NOMO-1 (cell line): ENCODE measurements around the gene GID8.
"Not testable (repeated sequence)": the region's sequence is repeated elsewhere in the genome, so short reads cannot be mapped to it uniquely, and the experiment has no call there.

Experiments used
- DNase-seq, 2 experiments: peaks; one replicate each; lab custom pipeline; 2025; ENCODE audit not compliant: unreplicated experiment in 2 of 2; lab: John Stamatoyannopoulos, UW

GID8 gene

DNA sequence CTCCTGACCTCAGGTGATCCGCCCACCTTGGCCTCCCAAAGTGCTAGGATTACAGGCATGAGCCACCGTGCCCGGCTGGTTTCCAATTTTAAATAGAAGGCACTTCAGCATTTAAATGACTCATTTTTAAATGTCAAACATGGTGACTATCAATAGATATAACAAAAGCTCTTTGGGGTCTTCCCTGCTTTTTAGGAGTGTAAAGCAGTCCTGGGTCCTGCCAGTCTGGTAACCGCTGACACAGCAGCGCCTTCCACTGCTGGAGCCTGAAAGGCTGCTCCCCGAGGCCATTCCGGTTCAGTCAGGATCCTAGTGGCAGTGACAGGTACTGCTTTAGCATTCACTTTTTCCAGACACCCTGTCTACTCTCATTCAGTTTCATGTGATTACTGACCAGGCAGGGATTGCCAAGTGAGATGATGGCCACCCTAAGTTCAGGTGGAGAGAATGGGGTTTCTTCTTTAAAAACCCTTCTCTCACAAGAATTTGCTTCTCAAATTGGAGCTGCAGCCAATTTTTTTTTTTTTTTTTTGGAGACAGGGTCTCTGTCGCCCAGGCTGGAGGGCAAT, 16.7 kb upstream of the GID8 start:
- no peak for DNase-seq

DNA sequence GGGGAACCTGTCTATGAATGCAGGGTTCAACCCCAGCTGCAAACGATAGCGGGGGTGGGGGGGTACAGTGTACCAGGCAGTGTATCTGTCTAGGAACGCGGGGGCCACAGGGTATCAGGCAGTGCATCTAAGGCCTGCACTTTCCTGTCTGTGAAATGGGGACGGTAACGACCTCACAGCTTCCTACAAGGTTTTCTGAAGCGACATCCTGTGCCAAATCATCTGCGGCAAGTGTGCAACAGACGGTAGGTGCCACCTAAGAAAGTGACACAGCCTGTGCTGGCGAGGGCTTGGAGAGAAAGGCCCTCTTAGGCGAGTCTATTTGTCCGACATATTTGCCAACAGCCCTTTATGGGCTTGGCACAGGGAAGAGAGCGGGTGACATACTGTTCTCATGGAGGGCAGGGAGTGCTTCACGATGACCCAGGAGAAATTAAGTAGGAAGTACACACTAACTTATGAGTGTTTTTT, 15.5 kb upstream of the GID8 start:
- DNase-seq, result no peak

DNA sequence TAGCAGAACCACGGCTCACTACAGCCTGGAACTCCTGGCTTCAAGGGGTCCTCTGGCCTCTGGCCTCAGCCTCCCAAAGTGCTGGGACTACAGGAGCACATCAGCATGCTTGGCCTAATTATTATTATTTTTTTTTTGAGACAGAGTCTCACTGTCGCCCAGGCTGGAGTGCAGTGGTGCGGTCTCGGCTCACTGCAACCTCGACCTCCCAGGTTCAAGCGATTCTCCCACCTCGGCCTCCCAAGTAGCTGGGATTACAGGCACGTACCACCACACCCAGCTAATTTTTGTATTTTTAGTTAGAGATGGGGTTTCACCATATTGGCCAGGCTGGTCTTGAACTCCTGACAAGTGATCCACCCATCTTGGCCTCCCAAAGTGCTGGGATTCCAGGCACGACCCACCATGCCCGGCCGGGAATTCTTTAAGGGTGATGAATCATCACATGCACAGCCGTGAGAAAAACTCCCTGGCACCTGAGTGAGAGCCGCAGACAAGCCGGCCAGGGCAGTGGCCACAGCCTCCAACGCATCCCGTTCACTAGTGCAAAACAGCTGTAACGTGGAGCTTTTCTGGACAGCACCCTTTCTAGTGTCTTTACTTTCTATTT, 14.8 kb upstream of the GID8 start:
- not testable (repeated sequence) for DNase-seq

DNA sequence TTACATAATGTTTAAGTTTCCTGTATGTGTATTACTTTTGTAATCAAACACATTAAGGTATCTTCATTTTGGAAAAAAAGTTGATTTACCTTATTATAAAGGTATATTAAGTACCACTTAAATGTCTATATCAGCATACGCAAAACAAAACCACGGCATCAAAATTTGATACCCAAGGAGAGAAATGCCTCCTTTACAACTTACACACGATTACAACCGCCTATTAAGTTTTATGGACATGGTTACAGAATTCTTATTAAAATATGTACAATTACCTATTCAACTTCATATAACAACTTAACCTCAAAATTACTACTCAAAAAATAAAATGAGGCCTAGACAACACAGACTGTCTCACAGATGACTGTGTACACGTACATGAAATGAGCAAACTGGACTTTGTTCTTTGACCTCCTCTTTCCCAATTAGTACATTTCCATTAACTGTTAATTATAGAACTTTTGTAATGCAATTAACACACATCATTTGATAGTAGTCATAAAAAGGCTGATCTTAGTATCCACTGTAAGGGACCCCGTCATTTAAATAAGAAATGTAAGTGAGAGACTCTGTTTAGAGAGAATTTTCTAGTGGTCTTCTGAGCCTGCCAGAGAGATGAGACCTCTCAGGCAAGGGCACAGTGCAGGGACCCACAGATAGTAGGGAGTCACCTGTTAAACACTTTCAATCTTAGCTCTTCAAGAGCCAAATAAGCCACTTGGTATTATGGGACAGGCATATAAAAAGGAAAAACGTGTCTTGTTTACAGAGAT, 14.1 kb upstream of the GID8 start:
- DNase-seq, result no peak

DNA sequence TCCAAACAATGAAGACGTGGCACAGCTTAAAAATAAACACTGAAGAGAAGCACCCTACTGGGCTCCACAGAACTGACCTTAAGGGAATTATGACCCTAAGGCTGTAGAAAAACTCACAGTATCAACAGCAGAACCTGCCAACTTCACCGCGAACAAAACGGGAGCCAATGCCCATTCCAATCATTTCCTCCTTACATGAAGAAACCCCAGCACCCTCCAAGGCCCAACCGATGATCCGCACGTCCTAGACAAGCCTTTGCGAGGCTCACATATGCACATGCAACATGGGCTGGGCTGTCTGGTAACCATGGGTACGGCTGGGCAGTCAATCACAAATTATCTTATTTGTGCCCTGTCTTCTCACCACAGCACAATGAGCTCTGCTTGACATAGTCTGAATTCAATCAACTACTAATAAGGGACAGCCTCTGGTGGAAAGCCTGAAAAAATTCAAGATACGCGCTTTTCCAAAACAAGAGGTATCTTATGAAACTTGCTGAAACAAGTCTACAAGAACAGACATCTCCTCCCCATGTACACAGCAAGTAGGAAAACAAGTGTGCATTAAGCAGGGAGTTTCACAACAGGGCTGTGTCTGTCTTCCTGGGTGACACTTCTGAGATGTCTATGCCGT, 13.4 kb upstream of the GID8 start:
- DNase-seq, result no peak

DNA sequence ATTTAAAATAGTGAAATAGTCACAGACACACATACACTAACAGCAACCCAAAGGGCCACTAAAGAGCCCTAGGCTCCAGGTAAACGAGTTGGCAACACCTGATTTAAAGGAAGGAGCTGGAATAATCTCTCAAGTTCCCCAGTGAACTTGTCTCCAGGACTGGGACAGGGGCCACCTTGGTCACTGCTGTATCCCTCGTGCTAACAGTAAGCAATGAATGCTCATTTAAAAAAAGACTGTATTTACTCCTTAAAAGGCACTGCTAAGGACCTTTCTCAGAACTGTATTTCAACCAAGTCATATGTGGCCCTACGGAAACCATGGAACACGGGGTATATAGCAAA, 12.9 kb upstream of the GID8 start:
- no peak for DNase-seq

DNA sequence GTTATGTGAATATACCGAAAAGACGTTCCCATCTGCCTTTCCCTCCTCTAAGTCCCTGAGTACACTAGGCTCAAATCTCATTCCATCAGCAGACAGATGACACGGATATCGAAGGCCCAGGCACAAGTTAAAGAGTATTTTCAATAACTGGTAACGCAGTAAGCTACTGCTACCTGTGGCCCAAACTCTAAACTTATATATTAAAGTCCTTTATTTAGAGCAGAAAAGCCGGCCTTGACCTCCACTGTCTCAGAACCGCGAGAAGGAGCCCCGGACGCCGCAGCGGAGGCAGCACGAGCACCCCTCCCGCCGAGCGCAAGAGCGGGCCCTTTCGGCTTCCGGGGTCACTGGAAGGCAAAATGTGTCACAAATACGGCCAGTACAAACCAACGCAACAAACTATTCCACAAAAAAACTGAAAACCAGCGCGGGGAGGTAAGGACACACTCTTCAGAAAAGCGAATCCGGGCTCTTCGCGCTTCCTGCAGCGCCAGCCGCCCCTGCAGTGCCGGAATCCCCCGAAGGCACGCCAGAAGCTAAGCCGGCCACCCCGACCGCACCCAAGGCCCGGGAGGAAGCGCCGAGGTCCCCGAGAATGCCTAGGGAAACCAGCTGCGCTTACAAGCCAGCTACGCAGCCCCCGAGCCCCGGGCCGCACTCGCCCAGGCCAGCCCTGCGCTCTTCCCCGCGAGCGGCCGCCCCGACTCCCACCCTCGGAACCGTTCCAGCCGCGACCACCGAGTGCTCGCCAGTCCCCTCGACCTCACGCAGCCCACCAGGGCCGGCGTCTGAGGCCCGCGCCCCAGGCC, 12.3 kb upstream of the GID8 start:
- peak in 1 of 2 experiments; percentile 33 for DNase-seq

DNA sequence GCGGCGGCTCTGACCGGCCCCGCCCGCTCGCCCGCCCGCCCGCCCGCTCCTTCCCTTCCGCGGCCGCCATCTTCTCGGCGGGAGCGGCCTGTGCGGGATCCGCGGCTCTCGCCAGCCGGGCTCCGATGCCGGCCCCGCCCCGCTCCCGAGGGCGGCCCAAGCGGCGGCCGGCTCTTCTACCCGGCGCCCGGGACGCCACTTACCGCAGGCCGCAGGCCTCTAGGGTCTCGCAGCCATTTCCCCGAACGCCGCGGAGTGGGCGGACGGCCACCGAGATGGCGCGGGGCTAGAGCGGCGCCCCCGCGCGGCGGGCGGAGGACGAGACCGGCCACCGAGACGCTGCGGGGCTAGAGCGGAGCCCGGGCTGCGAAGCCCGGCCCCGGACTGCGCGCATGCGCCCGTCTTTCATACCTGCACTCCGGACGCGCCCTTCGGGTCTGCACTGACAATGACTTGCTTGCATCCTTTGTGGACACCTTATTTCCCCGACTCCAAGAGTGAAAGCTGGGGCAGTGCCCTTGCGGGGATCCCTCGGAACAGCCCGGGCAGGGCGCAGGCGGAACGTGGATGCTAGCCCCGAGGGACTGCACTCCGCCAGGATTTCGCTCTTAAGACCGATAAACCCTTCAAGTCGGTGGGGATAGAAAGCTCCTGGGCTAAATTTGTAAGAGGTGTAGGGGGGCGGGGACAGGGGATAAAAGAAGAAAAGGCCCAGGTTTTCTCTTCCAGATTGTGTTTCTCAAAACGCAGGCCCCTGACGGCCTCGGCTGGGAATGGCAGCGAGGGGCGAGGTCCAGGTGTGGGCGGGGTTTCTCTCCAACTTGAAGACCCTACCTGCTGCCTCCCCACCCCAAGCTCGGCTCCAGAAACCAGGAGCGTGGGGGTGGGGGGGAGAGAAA, 11.5 kb upstream of the GID8 start, which contains the start of gene DIDO1:
Gene DIDO1 (minus strand): TSS at position 277 of the 899 bp plus-strand sequence.
- DNase-seq, result peak; percentile 84 to 91

DNA sequence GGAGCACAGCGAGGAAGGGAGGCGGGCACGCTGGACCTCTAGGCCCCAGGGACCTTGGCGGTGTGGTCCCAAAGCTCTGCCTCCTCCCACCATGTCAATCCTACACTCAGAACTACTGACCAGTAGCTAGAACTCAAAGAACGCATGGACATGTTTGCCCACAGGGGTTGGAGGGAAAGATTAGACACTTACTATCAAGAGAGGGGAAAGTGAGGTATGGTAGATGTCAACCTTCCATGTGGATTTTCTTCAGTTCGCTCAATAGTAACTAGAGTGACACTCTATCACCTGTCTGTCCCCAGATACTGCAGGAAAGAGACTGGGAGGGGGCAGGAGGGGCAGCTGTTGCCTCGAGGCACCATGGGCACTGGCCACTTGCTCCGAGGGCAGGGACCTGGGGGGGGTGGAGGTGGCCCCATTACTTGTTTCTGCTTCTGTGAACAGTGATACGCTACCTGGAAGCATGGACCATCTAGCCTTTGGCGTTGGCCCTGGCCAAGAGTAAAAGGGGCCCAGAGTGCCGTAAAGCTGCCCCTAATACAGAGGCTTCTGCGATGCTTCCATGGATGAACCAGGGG, 10.7 kb upstream of the GID8 start:
- no peak for DNase-seq

DNA sequence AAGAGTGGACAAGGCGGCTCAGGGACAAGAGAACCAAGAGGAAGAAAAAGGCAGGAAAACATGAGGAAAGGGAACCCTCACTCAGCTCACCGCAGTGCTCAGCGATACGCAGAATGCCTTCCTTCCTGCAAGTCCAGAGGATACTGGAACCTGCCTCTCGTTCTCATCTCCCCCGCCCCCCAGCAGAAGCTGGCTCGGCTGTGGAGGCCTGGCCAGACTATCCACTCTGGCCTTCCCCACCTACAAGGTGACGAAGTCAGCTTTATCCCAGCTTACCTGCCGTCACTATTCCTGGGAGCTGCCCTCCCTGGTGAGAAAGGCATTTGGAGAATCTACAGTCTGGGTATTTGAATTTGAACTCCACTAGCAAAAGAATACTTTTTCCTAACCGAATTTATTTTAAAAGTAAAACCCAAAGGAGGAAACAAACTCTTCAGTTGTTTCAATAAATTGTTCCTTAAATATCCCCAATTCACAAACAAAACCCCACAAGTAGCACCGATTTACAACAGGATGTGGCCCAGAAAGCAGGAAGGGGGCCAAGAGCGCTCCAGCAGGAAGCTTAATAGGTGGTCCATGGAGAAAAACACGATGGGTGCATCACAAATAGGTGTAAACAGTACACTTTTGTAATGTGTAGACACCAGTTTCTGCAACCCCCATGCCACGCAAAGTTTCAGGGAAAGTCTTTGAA, 9.6 kb upstream of the GID8 start:
- DNase-seq, result no peak

DNA sequence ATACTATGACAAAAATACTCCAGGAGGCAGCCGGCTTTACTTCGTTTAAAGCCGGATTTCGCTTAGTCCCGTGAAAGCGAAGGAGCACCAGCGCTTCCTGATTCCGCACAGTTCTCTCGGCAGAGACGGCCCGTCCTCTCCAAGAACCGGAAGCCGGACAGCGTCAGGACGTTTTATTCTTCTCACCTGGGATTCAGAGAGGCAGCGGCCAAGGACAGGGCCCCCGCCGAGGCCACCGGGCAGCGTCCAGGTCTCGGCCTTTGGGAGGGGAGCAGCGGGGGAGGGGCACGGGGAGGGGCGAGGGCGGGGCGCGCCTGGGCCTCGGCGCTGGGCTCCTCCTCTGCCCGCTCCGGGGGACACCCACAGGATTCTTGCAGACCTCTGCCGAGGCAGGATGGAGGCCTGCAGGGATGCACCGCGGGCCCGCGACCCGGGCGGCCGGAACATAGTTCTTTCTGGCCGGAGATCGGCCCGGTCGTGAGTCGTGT, 8.9 kb upstream of the GID8 start:
- peak in 1 of 2 experiments; percentile 41 for DNase-seq

DNA sequence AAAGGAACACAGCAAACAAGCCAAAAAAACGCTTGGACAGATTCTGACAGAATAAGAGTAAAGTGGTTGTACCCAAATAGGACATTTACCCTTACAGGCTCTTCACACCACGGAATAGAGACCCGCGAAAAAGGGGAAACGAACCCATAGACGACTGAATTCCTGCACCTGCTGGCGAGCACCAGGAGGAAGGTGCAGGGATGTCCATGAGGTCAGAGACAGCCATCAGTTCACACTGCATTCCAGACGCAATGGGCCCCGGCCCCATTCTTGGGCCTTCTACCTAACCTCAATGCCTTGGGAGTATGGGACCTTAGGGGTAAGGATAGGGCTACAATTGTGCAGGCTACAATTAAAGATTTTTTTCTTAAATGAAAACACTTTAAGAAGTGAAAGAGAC, 6.5 kb upstream of the GID8 start:
- no peak for DNase-seq

DNA sequence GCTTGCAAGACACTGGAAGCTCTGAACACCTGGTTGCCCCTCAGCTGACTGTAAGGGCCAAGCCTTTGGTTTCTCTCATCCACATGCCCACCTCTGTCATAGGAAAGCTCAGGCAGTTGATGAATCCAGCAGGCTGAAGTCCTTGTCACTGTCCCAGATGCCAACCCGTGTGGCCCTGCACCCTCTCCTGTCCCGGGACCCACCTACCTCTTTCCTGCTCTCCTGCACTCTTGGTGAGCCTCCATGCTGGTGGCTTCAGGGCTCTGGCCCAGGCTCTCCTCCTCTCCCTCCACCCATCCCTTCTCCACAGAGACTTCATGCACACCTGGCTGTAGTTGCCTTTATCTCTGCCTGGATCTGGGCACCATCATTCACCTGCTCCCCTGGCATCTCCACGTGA, 4.0 kb upstream of the GID8 start:
- no peak for DNase-seq

DNA sequence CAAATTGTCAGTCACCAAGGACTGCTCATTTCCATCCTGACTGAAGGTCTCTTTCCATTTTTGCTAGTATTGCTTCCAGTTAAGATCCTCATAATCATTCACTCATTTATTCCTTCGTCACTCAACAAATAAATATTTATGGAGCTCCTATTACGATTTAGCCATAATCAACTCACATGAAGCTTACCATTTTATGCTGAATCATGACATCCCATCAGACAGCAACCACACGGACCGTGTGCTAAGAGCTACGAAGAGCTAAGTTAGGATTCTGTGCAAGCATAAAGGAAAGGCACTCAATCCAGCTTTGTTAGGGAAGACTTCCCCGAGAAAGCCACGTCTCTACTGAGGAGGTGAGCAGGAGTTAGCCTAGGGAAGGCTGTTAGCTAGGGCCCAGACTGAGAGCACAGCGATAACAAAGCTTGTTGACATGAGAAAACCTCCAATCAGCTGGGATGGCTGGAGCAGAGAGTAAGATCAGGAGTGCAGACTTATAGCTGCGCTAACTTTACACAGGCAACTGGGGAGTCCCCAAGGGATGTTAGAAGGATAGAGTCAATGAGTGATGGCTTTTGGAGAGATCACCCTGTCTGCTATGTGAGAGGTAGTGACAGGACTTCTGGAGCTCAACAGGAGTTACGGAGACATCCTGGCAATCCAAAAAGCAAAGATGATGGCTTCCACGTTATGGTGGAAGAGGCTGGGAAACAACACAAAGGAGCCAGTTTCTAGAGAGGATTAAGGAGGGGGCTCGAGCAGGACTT, 2.6 kb upstream of the GID8 start:
- DNase-seq, result no peak

DNA sequence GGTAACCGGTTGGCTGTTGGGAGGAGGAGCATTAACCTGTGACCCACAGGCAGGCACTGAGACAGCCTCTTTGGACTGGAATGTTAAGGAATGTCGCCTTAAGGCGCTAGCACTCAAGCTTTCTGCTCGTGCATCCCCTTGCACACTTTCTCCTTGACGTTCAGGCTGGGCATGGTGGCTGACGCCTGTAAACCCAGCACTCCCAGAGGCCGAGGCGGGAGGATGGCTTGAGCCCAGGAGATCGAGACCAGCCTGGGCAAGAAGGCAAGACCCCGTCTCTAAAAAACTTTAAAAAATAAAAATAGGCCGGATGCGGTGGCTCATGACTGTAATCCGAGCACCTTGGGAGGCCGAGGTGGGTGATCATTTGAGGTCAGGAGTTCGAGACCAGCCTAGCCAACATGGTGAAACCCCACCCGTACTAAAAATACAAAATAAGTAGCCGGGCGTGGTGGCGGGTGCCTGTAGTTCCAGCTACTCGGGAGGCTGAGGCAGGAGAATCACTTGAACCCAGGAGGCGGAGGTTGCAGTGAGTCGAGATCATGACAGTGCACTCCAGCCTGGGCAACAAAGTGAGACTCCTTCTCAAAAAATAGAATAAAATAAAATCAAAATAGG, 1.9 kb upstream of the GID8 start:
- no peak for DNase-seq

DNA sequence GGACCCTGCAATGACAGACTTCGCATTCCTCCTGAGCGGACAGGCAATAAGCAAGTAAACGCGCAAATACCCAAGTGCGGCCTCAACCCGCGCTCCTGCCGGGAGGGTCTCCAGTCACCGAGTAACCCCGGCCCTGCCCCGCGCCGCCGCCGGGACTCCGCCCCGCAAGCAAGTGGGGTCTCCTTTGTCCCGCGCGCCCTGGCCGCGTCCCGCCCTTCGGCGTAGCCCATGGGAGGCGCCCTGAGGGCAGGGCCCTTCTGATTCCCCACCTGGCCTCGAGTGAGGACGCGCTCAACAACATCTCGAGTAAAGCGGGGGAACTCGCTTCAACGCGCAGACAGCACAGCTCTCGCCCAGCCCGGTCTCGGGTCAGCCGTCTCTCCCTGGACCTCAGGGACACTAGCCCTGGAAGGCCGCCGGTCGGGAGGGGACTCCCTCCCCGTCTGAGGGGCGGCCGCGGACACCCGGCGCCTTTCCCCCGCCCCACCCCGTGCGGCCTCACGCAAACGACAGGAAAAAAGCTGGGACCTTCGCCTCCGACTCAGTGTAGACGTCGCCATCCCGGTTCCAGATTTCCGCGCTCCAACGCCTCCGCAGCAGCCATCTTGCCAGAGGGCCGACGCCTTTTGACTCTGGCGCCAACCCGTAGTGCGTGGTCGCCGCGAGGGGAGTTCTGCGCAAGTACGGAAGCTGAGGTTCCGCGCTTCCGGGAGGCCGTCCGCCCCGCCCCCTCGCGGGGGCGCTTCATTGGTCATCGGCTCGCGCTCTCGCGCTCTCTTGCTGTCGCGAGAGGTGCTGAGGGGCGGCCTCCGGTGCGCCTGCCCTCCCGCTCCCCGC, 461 bp upstream of the GID8 start:
- peak; percentile 89 to 97 for DNase-seq

DNA sequence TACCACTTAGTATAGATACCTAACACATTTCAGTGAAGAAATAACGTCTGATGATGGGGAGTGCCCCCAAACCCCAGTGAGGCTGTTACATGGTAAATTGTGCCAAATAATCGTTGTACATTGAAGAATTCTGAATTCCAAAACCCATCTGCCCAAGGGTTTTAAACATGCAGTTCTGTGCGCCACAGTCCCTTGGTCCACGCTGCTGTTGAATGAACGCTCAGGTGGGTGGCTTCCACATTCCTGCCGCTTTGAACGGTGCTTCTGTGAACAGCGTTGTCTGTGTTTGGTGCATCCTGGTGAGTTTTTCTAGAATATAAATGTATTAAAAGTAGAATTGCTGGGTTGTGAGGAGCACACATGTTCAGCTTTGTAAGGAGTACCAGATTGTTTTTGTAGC, 2.9 kb downstream of the GID8 start:
- no peak for DNase-seq
